GM12878 (cell line): Measurements from ENCODE around the gene KLB. TPM values are rescaled to one million over a fixed set of nuclear protein-coding genes. Genes with fewer than 3 reads are reported as not detected.

Experiments used
- ATAC-seq: fragments of 200-7000 bp; cut with Tn5 transposase; 3 replicates; pipeline ENCODE4 v1.9.1; 2020; ENCODE audit warnings: mild to moderate bottlenecking, moderate library complexity
- BruUV-seq: library from RNA; stranded (reverse); fragments of 400-500 nt; replicated peaks from 2 replicates; lab custom pipeline; 2021; lab: Mats Ljungman, UMichigan
- CTCF ChIA-PET: fragments of 300-600 bp; sonication (Branson Sonifier 250); formaldehyde crosslinking; extraction: SDS; loops from one replicate; lab custom pipeline; 2021; ENCODE audit warnings: inconsistent platforms; lab: Yijun Ruan, JAX
- POLR2A ChIA-PET: fragments of 350-600 bp; formaldehyde crosslinking; extraction: SDS; loops from one replicate; lab custom pipeline; 2021; ENCODE audit warnings: inconsistent platforms; lab: Charles Lee
- RAD21 ChIA-PET: fragments of 300-600 bp; sonication (Branson Sonifier 250); formaldehyde crosslinking; loops from one replicate; lab custom pipeline; 2023; ENCODE audit warnings: antibody characterized with exemption; ENCODE audit not compliant: unreplicated experiment; lab: Charles Lee
- SMC1A ChIA-PET: fragments of 300-600 bp; sonication (Branson Sonifier 250); formaldehyde crosslinking; loops from one replicate; lab custom pipeline; 2023; ENCODE audit not compliant: unreplicated experiment, uncharacterized antibody; lab: Charles Lee
- DNase-seq: peaks from one replicate; pipeline ENCODE4 v3.0.0-alpha.2; 2011; ENCODE audit warnings: low read depth, low spot score
- FAIRE-seq: peaks from 3 replicates; lab custom pipeline; 2011; peaks lifted over from hg19 to GRCh38; lab: Jason Lieb, UNC
- H2AFZ ChIP-seq: 2 replicates; pipeline ENCODE4 v1.6.0; 2011; ENCODE audit warnings: low read depth, low read length, control low read depth; ENCODE audit not compliant: control insufficient read depth
- H3K27ac ChIP-seq: 2 replicates; pipeline ENCODE4 v1.5.1; 2011; ENCODE audit warnings: control low read depth; ENCODE audit not compliant: control insufficient read depth, insufficient read depth
- H3K27me3 ChIP-seq, 2 experiments: replicated peaks in 1 of 2; 2 replicates each; pipeline versions ENCODE4 v1.6.0 to v1.6.1; 2011; ENCODE audit warnings: low read length in 1 of 2; ENCODE audit not compliant: control insufficient read depth in 2 of 2, insufficient read depth in 2 of 2
- H3K36me3 ChIP-seq, 2 experiments: 2 replicates each; pipeline ENCODE4 v1.5.1; 2011; ENCODE audit warnings: low read length in 1 of 2; ENCODE audit not compliant: control insufficient read depth in 2 of 2, insufficient read depth in 2 of 2
- H3K4me1 ChIP-seq: 2 replicates; pipeline ENCODE4 v1.6.1; 2011; ENCODE audit warnings: mild to moderate bottlenecking, low read length, moderate library complexity, mixed read lengths; ENCODE audit not compliant: control insufficient read depth, insufficient read depth
- H3K4me2 ChIP-seq: 2 replicates; pipeline ENCODE4 v1.6.0; 2011; ENCODE audit warnings: control low read depth; ENCODE audit not compliant: control insufficient read depth, insufficient read depth
- H3K4me3 ChIP-seq: fragments of 200-600 bp; sonication (generic); 2 replicates; pipeline ENCODE4 v1.5.1; 2016
- H3K79me2 ChIP-seq: 2 replicates; pipeline ENCODE4 v1.6.0; 2011; ENCODE audit warnings: low read length; ENCODE audit not compliant: control insufficient read depth, insufficient read depth
- H3K9ac ChIP-seq: 2 replicates; pipeline ENCODE4 v1.8.0; 2011; ENCODE audit warnings: low read length, control low read depth, mixed read lengths; ENCODE audit not compliant: control insufficient read depth, insufficient read depth
- H3K9me3 ChIP-seq: replicated peaks from 3 replicates; pipeline ENCODE4 v1.5.1; 2011; ENCODE audit warnings: mild to moderate bottlenecking, low read length; ENCODE audit not compliant: control insufficient read depth, insufficient read depth
- H4K20me1 ChIP-seq: 2 replicates; pipeline ENCODE4 v1.6.0; 2011; ENCODE audit not compliant: control insufficient read depth, insufficient read depth
- BMI1 ChIP-seq: fragments of 450-650 bp; IDR thresholded peaks from 2 replicates; pipeline ENCODE4 v1.6.1; 2016; ENCODE audit warnings: mild to moderate bottlenecking, moderate library complexity, borderline replicate concordance
- CREB1 ChIP-seq: IDR thresholded peaks from 2 replicates; pipeline ENCODE4 v1.6.1; 2012; ENCODE audit warnings: low read depth, mild to moderate bottlenecking, inconsistent platforms
- FOXM1 ChIP-seq: IDR thresholded peaks from 2 replicates; pipeline ENCODE4 v1.6.1; 2012; ENCODE audit warnings: low read depth, mild to moderate bottlenecking, inconsistent platforms, low read length, moderate library complexity
- JUNB ChIP-seq: IDR thresholded peaks from 2 replicates; pipeline ENCODE4 v1.6.1; 2016; ENCODE audit warnings: antibody characterized with exemption, mild to moderate bottlenecking
- KLF5 ChIP-seq: fragments of 450-650 bp; IDR thresholded peaks from 2 replicates; pipeline ENCODE4 v1.6.1; 2014; ENCODE audit warnings: mild to moderate bottlenecking; ENCODE audit not compliant: partially characterized antibody
- MTA2 ChIP-seq: fragments of 450-650 bp; IDR thresholded peaks from 2 replicates; pipeline ENCODE4 v1.6.1; 2016; ENCODE audit warnings: low read depth, mild to moderate bottlenecking, moderate library complexity
- MXI1 ChIP-seq: fragments of 150-350 bp; IDR thresholded peaks from 2 replicates; pipeline ENCODE4 v1.6.1; 2011; ENCODE audit warnings: low read depth, mild to moderate bottlenecking, inconsistent platforms, low read length, improper control_type of control experiment
- POLR2A ChIP-seq: IDR thresholded peaks from 2 replicates; pipeline ENCODE4 v1.6.1; 2011; ENCODE audit warnings: low read depth, mild to moderate bottlenecking, low read length
- POLR2AphosphoS5 ChIP-seq: IDR thresholded peaks from 2 replicates; pipeline ENCODE4 v1.6.1; 2011; ENCODE audit warnings: mild to moderate bottlenecking, low read length, inconsistent platforms
- RUNX3 ChIP-seq: IDR thresholded peaks from 2 replicates; pipeline ENCODE4 v1.6.1; 2012; ENCODE audit warnings: low read length, inconsistent platforms
- SMAD5 ChIP-seq: IDR thresholded peaks from 2 replicates; pipeline ENCODE4 v1.6.1; 2016; ENCODE audit warnings: antibody characterized with exemption, low read depth
- SMARCA5 ChIP-seq: fragments of 450-650 bp; IDR thresholded peaks from 2 replicates; pipeline ENCODE4 v1.6.1; 2017; ENCODE audit warnings: mild to moderate bottlenecking
- ZBTB33 ChIP-seq: fragments of 450-650 bp; IDR thresholded peaks from 2 replicates; pipeline ENCODE4 v1.6.1; 2017; ENCODE audit warnings: mild to moderate bottlenecking
- ZSCAN29 ChIP-seq: fragments of 450-650 bp; IDR thresholded peaks from 2 replicates; pipeline ENCODE4 v1.6.1; 2017; ENCODE audit warnings: mild to moderate bottlenecking, moderate library complexity
- WGBS: methylation state at CpG from one replicate; pipeline ENCODE4 v1.1.6; 2016; ENCODE audit warnings: low lambda C conversion rate; ENCODE audit not compliant: insufficient replicate concordance, insufficient coverage; ENCODE audit errors: missing lambda C conversion rate; 5-methylcytosine and 5-hydroxymethylcytosine counted together
- in situ Hi-C: fragments of 300-500 bp; cut with MboI; formaldehyde crosslinking; loops from 9 replicates; pipeline ENCODE4 v1.14.3; 2018; ENCODE audit warnings: mixed read lengths
- intact Hi-C: fragments of 100-400 bp; cut with micrococcal nuclease; formaldehyde crosslinking; loops from one replicate; pipeline ENCODE4 v1.14.2; 2022; ENCODE audit not compliant: unreplicated experiment
- polyA plus RNA-seq, 11 experiments: library from polyadenylated mRNA; depleted of rRNA in 4 of 11; unstranded in 6 of 11; stranded (reverse) in 5 of 11; fragments of >200 nt; fragmentation: Nextera tagmentation in 4 of 11; fragmentation: Illumina TruSeq in 1 of 11; extraction: Ambion mirVana in 4 of 11; extraction: Trizol in 1 of 11; gene quantifications; 1 replicate in 1 of 11; 2 replicates in 10 of 11; pipeline versions ENCODE4 v1.2.1 to v1.2.3, GENCODE V29; 2011 to 2016; ENCODE audit warnings: inconsistent platforms in 2 of 11, missing spikeins in 2 of 11, low read depth in 1 of 11
- total RNA-seq, 4 experiments: library from RNA; depleted of rRNA in 3 of 4; stranded (reverse); fragments of >200 nt in 3 of 4; fragmentation: Illumina TruSeq in 1 of 4; extraction: Trizol in 1 of 4; gene quantifications; 2 replicates each; pipeline versions ENCODE4 v1.2.1 to v1.2.3, GENCODE V29; 2013 to 2021

Gene KLB
- total and polyA plus RNA-seq, 10 of the 15 experiments (the other 5 are each of a cell fraction or from before 2014, with no cell fraction given): under 0.01 to 0.13 (median 0.04) TPM; not detected in 1

- Histone ChIP-seq H3K4me2 (no peak overlapping the region), H4K20me1 (peaks cover 2% of the 10 kb centered on the region; the same call in 1 of the 2 replicates), H2AFZ (no peak overlapping the region), H3K79me2 (peaks cover 8% of the 10 kb centered on the region), H3K9me3 (no peaks in the 10 kb centered on the region), H3K4me1 (peaks cover 4% of the 10 kb centered on the region; the same call in 1 of the 2 replicates), H3K4me3 (no peak overlapping the region), H3K36me3 (peaks cover 6 to 36% of the 10 kb centered on the region in 2 experiments), H3K27me3 (no peaks in the 10 kb centered on the region), H3K9ac (no peak overlapping the region), H3K27ac (no peak overlapping the region)
- TF ChIP-seq SMARCA5 (no peak), RUNX3 (no peak), MTA2 (no peak), KLF5 (no peak), FOXM1 (no peak), CREB1 (no peak), SMAD5 (no peak)
- ChIA-PET SMC1A (interaction anchor here (0.7 to 1.5 kb wide), 2 partner anchors 77 to 213 kb away, joined by 3 to 4 read pairs; partner anchors contain the start of gene UGDH), CTCF (no interaction called here), POLR2A (no interaction called here), RAD21 (no interaction called here)
- no TSS peak for BruUV-seq
- ATAC-seq (no peak), DNase-seq (no peak), FAIRE-seq (no peak)
- 48% methylated on average over 2 of the region's 2 CpGs for WGBS
- in situ Hi-C loops (no loop called here), intact Hi-C loops (no loop called here)
These were observed 43.9 kb downstream of the KLB start for GRCh38 chr4:39450618-39451017.

- CTCF ChIA-PET: no interaction called here
- WGBS: 71% methylated on average over 6 of the region's 6 CpGs
- RAD21 ChIA-PET: no interaction called here
- Histone ChIP-seq H4K20me1 (peaks cover 3% of the 10 kb centered on the region; the same call in 1 of the 2 replicates), H3K4me3 (no peak overlapping the region), H3K79me2 (peaks cover 17% of the 10 kb centered on the region), H3K36me3 (peaks cover 6 to 41% of the 10 kb centered on the region in 2 experiments), H2AFZ (no peak overlapping the region), H3K4me2 (no peak overlapping the region), H3K9ac (no peak overlapping the region), H3K9me3 (no peaks in the 10 kb centered on the region), H3K4me1 (peaks cover 4% of the 10 kb centered on the region; the same call in 1 of the 2 replicates), H3K27ac (no peak overlapping the region), H3K27me3 (no peaks in the 10 kb centered on the region)
- POLR2A ChIA-PET: no interaction called here
- in situ Hi-C loops (no loop called here), intact Hi-C loops (no loop called here)
- DNase-seq: no peak
- no TSS peak for BruUV-seq
- no peak for TF ChIP-seq CREB1
- no peak for TF ChIP-seq RUNX3
- TF ChIP-seq POLR2A: 0 out of 2 replicates have a peak, but pooled peaks have one; percentile 31
- TF ChIP-seq JUNB: no peak
- TF ChIP-seq ZBTB33: no peak
- TF ChIP-seq MXI1: no peak
- peak; percentile 65 for TF ChIP-seq POLR2AphosphoS5
- TF ChIP-seq BMI1: no peak
- no peak for TF ChIP-seq ZSCAN29
- no peak for FAIRE-seq
- SMC1A ChIA-PET: interaction anchor here (0.6 to 1.5 kb wide), 6 partner anchors 22 to 441 kb away, joined by 3 to 4 read pairs (median 4); partner anchors contain the start of gene UGDH
- no peak for ATAC-seq
These were observed 44.8 kb downstream of the KLB start for GRCh38 chr4:39451423-39452023.
